WTC11 (cell line): ENCODE data around the gene OTUD7B.

Experiments used
- CTCF ChIP-seq: fragments of 200-600 bp; IDR thresholded peaks from 2 replicates; pipeline ENCODE4 v1.8.0; 2022; ENCODE audit warnings: antibody characterized with exemption
- NR1H2 ChIP-seq: sonication (generic); formaldehyde crosslinking; IDR thresholded peaks from 2 replicates; pipeline ENCODE4 v1.9.0; 2021; ENCODE audit warnings: mild to moderate bottlenecking, moderate library complexity, missing genetic modification reagents
- ZSCAN18 ChIP-seq: fragments of 250-450 bp; sonication (Bioruptor Pico); IDR thresholded peaks from 2 replicates; pipeline ENCODE4 v2.1.2; 2022; ENCODE audit warnings: mild to moderate bottlenecking, moderate library complexity

- TF ChIP-seq ZSCAN18 (CRISPR knock-in tag) (no peak), CTCF (no peak), NR1H2 (CRISPR knock-in tag) (no peak)
These were observed 13.6 kb upstream of the OTUD7B start for GRCh38 chr1:150024156-150024555.
